ENCODE data around the gene KLHL17. TPM values are rescaled to one million over a fixed set of nuclear protein-coding genes. Genes with fewer than 3 reads are reported as not detected.

KLHL17 gene
- total and polyA plus RNA-seq, 9 of the 15 experiments (the other 6 are each of a cell fraction or from before 2014, with no cell fraction given), result 0.14 to 84.8 (median 13.0) TPM

GRCh38 chr1:938711-939489, 21.5 kb upstream of the KLHL17 start (continued):
- TF ChIP-seq ZBTB40 (IDR thresholded peaks at IDR 0.05), result no peak
- 0 out of 2 replicates have a peak, but pooled peaks have one; percentile 32 for TF ChIP-seq ZBTB40 (CRISPR knock-in tag; IDR thresholded peaks at IDR 0.05)
- TF ChIP-seq ZNF778 (CRISPR knock-in tag; IDR thresholded peaks at IDR 0.05), result no peak
- TF ChIP-seq ZNF239 (CRISPR knock-in tag; IDR thresholded peaks at IDR 0.05), result no peak
- TF ChIP-seq LARP7 (IDR thresholded peaks at IDR 0.05), result no peak
- TF ChIP-seq U2AF2 (optimal IDR thresholded peaks at IDR 0.05; ENCODE audit: low read depth, low read length), result no peak
- no peak for TF ChIP-seq SMARCA4 (IDR thresholded peaks at IDR 0.05)
- TF ChIP-seq ARID3A (IDR thresholded peaks at IDR 0.05; ENCODE audit: borderline replicate concordance, low read depth, low read length), result no peak
- TF ChIP-seq SPI1 (IDR thresholded peaks at IDR 0.05; ENCODE audit: borderline replicate concordance, low read depth, low read length), result no peak
- TF ChIP-seq ETV5 (CRISPR knock-in tag; IDR thresholded peaks at IDR 0.05; ENCODE audit: low read depth), result no peak
- no peak for TF ChIP-seq ZNF174 (CRISPR knock-in tag; IDR thresholded peaks at IDR 0.05)
- TF ChIP-seq NFRKB (IDR thresholded peaks at IDR 0.05; ENCODE audit: low read depth), result no peak
- no peak for TF ChIP-seq HDGF (IDR thresholded peaks at IDR 0.05)
- no peak for TF ChIP-seq MTA3 (IDR thresholded peaks at IDR 0.05; ENCODE audit: borderline replicate concordance)
- no peak for TF ChIP-seq GATAD2A (IDR thresholded peaks at IDR 0.05)
